SHP77 (cell line): ENCODE measurements around the gene PPIP5K2.
"Not testable (repeated sequence)": the region's sequence is repeated elsewhere in the genome, so short reads cannot be mapped to it uniquely, and the experiment has no call there.

Experiments used
- DNase-seq, 2 experiments: peaks; one replicate each; lab custom pipeline; 2025; lab: John Stamatoyannopoulos, UW

Gene PPIP5K2

DNA sequence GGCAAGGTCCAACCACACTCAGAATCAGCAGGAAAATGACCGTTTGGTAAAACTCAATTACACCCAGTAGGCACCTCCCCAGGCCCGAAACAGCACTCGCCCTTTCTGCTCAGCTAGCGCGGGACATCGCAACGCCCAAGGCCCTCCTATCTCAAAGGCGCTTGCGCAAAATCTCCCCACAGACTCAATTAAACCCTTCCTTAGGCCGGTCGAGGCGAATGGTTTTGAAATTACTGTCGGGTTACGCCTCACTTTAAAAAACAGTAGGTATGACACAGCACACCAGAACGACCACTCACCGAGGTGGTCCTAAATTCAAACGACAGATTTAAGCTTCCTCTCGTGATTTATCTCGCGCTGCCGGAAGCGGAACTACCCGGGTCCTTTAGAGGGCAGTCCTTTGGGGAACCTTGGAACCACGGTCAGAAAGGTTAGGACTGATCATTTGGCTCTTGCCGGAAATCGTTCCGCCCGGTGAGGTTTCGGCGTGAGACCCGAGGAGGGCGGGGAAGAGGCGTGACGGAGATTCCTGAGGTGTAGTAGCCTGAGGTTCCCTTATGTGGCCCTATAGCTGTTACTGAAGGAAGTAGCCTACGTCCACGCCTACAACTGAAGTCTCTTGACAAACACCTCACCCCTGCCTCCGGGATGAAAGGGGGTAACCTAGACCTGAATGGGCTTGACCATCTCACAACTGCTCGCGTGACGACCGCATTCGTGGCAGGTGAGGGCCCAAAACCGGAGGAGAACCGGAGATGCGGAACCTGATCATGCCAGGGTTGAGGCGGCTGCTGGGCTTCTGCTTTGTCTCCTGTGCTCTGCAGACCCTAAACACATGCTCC lies at the start of gene PPIP5K2, which contains the start of gene GIN1:
Gene PPIP5K2, plus strand, starts transcription at position 537 of the 842 bp plus-strand sequence. CDS start 9,289 bp downstream, outside the sequence.
Gene GIN1, minus strand, starts transcription at position 374 of the 842 bp plus-strand sequence. CDS start 11,431 bp downstream, outside the sequence.
- peak; percentile 96 to 97 for DNase-seq

DNA sequence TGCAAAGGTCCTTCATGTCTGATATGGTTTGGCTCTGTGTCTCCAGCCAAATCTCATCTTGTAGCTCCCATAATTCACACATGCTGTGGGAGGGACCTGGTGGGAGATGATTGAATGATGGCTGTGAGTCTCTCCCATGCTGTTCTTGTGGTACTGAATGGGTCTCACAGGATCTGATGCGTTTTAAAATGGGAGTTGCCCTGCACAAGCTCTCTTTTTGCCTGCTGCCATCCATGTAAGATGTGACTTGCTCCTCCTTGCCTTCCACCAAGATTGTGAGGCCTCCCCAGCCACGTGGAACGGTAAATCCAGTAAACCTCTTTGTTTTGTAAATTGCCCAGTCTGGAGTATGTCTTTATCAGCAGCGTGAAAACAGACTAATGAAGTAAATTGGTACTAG lies 46.6 kb upstream of the PPIP5K2 start:
- not testable (repeated sequence) for DNase-seq

DNA sequence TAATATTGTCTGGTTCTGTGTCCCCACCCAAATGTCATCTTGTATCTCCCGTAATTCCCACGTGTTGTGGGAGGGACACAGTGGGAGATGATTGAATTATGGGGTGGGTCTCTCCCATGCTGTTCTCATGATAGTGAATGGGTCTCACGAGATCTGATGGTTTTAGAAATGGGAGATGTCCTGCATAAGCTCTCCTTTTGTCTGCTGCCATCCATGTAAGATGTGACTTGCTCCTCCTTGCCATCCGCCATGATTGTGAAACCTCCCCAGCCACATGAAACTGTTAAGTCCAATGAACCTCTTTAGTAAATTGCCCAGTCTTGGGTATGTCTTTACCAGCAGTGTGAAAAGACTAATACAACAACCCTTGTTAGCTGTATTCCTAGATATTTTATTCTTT lies 44.7 kb upstream of the PPIP5K2 start:
- DNase-seq: no peak

DNA sequence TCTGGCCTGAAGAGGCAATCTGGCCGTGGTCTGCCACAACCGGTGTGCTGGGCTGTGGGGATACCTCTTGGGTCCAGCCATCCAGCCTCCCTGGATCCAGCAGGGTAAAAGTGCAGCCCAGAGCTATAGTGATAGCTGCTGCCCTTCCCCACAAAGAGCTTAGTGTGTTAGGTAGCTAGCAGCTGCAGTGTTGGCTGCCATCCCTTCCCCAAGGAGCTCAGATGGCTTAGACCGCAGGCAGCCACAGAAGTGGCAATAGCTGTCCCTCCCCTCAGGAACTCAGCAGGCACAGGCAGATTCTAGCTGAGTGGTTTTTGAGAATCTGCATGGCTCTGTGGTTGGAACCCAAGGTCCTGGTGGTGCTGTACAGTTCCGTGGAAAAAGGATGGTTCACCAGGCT lies 40.3 kb upstream of the PPIP5K2 start:
- DNase-seq: no peak

DNA sequence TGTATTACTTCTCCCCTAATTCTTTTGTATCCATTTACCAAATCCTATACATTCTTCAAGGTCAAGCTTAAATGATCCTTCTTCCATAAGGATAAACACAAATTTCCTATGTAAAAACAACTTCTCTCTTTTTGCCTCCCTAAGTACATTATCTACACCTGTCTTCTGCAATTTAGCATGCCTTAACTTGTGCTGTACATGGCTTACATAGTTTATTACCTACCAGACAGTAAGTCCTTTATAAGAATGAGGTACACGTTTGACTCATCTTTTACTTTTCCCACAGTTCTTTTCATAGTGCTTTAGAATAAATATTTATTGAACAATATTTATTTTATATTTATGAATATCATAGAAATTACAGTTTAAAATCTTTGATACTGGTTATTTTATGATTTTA lies 33.6 kb upstream of the PPIP5K2 start:
- no peak for DNase-seq

DNA sequence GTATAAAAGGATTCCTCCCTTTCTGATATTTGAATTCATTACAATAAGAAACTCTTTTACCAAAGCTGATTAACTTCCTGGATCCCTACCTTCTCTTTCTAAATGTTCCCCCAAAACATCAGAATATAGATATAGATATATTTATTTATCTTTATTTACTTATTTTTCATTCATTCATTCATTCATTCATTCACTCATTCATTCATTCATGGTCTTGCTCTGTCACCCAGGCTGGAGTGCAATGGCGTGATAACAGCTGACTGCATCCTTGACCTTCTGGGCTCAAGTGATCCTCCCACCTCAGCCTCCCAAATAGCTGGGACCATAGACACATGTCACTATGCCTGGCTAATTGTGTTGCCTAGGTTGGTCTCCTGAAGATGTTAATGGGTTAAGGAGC lies 30.8 kb upstream of the PPIP5K2 start:
- no peak for DNase-seq

DNA sequence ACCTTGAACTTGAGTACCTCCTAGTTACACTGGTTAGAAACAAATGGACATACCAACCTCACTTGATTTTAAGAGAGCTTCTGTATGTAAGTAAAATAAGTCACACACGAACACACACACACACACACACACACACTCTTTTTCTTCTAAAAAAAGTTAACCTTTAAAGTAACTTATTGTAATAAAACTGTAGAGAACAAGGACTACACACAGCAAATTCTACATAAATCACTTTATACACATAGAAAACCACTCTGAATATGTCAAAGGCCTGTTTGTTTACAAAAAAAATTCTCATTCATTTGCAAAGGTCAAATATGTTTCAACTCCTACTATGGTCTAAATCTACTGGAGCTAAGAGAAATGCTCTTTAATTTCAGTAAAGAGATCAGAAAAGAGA lies 29.3 kb upstream of the PPIP5K2 start:
- no peak for DNase-seq

DNA sequence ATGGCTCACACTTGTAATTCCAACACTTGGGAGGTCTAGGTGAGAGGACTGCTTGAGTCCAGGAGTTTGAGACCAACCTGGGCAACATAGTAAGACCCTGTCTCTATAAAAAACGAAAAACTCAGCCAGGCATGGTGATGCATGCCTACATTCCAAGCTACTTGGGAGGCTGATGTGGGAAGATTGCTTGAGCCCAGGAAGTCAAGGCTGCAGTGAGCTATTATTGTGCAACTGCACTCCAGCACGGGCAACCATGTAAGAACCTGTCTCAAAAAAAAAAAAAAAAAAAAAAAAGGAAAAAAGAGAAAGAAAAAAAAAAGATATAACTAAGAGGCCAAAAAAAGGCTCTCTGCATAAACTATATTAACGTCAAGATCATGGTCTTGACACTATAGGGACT lies 27.4 kb upstream of the PPIP5K2 start:
- DNase-seq: no peak

DNA sequence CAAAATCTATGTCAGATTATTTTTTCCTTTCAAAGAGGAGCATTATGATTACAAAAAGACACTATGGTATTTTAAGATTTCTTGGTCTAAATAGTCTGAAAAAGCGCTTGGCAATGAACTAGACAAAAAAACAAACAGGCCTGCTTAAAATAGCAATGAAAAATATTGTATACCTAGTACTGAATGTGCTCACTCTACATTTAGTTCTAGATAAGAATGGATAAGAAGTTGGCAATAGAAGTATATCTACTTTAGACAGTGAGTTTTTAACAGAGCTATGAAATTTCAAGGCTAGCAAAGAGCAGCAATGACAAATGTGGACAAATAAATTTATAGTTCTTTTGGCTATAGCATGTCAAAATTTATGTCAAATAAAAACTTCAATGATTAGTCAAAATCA lies 26.4 kb upstream of the PPIP5K2 start:
- no peak for DNase-seq

DNA sequence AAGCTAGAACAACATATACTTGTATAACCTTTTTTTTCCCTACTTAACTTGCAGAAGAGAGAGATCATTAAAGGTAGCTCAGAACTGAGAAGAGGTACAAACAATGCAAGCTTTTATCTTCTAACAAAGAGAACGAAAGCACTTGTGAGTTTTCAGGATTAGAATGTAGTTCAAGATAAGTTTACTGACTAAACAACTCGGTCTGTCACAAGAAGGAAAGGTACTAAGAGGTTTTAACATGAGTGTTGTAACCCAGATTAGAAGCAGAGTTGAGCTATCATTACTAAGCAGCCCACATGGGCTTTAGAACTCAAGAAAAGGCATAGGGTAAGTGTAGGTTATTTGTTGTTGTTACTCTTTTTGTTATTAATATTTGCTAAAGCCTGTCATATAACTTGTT lies 25.4 kb upstream of the PPIP5K2 start:
- no peak for DNase-seq

DNA sequence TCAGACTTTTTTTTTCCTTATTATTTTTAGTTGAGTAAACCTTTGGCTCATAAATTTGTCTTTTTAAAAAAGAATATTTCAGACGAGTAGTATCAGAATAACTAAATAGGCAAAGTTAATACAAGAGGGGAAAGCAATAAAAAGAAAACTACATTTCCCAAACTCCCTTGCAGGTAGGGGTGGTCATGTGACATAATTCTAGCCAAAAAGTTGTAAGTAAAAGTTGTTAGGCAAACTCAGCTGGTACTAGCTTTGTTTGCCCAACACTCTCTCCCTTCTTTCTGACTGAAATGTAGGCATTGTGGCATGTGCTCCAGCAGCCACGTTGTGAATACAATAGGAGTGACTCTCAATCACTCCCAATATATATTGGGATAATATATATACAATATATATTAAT lies 21.1 kb upstream of the PPIP5K2 start:
- no peak for DNase-seq

DNA sequence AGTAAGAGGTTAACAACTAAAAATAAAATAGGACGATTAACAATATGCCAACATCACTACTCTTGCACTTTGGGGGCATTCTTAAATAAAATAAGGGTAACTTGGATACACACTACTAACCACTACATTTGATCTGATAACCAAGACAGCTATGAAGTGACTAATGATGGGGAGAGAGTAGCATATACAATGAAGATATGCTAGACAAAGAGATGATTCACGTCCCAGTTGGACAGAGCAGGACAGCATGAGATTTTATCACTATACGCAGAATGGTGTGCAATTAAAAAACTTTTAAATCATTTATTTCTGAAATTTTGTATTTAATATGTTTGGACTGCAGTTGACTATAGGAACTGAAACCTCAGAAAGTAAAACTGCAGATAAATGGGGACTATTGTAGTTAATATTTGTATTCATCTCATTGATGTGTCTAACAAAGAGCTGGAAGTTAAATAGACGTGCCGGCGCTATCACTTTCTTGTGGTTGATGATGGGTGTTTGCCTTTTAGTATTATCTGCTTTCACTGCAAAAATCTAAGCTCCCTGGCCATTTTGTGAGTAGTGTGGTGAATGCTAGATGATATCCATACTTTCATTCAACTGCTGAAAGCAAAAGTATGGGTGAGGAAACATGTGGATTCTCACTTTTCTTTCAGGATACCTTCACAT lies 18.9 kb upstream of the PPIP5K2 start:
- no peak for DNase-seq

DNA sequence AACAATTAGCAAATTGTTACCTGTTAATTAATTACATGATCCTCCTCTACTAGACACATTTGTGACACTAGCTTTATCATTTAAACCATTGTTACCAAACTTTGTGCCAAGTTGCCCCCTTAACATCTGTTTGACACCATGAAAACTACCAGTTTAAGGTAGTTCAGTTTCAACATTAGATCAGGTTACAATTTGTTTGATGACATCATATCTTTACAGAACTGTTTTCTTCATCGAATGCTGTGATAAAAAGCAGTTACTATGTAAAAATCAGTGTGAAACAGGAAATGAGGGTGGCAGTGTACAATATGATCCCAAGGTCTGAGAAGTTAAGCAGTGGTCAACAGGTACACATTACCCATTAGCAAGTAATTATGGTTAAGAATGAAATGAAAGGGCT lies 17.9 kb upstream of the PPIP5K2 start:
- DNase-seq: no peak

DNA sequence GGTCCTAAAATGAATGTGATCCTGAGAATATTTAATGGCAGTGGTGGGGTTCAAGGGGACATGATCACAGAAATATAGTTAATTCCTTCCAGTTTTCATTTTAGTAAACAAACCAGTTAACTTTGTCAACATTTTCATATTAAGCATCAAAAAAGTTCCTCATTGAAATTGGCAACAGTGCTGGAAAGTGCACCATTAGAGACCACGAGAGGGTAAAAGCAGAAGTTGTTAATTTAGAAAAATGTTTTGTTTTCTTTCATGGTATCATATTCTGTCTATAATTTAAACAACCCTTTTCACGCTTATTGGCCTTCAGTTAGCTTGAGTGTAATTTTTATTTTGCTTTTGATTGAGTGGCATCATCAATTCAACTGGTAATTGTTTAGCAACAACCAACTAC lies 12.0 kb upstream of the PPIP5K2 start:
- no peak for DNase-seq

DNA sequence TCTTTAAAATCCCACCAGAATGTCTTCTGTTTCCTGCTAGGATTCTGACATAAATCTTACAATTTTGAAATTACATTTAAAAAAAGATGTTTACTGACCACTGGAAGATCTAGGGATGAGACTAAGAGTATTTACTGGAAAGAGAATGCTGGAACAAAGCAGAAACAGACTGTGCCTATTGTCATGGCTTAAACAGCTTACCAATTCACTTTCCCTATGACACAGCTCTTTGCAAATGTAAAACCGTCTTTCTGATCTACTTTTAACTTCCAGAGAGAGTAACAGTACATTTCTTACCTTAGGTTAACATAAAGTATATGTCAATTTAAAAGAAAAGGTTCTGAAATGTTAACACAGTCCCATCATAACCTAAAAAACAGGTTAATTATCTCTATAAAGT lies 10.8 kb upstream of the PPIP5K2 start:
- no peak for DNase-seq

DNA sequence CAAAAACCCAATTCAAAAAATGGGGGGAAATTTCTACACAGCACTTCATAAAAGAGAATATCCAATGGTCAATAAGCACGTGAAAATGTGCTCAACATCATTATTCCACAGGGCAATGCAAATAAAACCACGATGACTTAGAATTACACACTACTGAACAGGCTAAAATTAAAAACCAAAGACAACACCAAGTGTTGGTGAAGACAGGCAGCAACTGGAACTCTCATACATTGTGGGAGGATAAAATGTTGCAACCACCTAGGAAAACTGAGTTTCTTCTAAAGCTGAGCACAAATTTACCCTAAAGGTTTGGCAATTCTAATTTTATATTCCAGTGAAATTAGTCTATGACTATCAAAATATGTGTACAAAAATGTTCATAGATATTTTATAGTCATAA lies 9.7 kb upstream of the PPIP5K2 start:
- DNase-seq: no peak

DNA sequence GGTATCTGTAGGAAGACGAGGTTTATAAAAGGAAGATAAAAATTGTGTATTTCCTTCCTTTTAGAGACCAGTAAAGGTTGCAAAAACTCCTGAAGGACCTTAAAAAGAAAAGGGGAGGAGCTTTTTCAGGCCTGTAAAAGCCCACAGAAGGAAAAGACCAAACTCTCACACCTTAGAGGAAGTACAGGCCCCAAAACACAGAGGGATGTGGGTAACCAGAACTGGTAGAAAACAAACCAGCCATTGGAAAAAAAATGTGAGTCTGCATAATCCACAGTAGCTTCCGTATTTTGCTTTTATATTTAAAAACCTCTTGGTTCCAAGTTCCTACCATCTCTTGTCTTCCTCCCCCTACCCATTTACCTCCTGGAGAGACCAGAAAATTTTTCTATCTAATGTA lies 8.6 kb upstream of the PPIP5K2 start:
- no peak for DNase-seq

DNA sequence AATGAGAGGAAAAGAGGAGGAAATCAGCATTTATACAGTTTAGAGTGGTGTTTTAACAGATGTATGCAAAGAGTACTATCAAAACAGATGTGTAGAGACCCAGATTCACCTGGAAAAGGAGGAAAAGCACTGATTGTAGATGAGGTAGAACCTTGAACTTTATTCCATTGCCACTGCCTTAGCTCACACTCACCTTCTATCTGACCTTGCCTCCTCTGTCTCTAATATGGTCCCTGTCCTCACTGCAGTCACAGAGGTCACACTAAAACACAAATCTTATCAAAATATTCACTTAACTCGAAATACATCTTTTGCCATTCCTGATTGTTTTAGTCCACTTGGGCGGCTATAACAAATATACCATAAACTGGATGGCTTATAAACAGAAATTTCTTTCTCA lies 7.2 kb upstream of the PPIP5K2 start:
- DNase-seq: no peak

DNA sequence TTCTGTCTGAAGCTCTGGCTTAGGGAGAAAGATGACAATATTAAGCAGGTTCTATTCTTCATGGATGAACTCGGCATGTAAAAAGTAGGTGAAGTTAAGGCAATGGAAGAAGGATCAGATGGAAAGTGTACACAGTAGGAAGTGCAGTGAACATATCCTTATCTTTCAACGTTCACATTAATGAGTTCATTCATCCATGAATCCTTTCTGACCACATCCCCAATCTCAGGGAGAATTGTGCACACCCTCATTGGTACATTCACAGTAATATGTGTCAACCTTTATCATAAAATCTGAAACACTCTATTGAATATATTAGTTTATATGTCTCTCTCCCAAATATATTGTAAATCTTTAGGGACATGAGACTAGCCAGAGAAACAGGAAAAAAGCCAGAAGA lies 5.7 kb upstream of the PPIP5K2 start:
- no peak for DNase-seq

DNA sequence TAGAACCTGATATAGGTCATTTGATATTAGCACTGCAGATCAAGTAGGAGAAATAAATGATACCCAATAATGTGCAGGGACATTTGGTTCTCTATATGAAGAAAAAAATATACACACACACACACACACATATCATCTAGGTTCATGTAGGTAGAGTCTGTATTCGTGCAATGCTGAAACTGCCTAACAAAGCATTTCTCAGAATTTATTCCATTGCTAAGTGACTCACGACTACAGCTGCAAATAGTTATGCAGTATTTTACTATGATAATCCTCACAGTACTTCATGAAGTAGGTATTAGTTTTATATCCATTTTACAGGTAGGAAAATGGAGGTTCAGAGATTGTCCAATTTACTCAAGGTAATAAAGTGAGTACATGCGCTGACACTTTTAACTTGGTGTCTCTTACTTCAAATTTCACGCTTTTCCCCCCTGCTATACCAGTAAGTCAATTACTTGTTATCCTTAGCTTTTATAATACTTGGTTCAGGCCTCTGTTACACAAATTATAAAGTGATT lies 2.6 kb upstream of the PPIP5K2 start:
- DNase-seq: no peak

DNA sequence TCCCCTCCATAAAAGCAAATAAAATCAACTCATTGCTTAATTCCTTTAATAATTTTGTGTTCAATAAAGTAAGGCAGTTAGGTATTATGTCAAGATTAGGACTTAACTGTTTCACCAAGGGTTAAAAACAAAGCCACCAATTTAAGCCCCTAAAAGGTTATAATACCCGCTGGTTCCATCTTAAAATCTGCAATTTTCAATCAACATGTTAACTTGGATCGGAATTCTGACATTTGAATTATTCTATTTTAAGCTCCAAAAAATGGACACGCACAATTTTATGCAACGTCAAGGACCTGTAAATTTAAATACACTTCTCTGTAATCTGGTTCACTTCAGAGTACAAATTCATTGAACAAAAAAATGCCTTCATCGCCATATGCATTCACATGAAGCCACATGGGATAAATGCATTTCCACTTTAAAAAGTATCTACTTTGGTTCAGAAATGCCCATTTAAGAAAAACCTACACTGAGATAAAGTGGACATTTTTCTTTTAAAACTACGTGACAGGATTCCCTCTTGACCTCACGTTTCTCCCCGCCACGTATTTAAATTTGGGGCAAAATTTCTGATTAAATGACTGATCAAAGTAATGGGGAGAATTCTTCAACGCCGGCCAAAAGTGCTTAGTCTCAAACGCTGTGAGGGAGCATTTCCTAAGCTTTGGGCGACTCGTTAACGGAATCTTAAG lies 884 bp upstream of the PPIP5K2 start:
- no peak for DNase-seq

DNA sequence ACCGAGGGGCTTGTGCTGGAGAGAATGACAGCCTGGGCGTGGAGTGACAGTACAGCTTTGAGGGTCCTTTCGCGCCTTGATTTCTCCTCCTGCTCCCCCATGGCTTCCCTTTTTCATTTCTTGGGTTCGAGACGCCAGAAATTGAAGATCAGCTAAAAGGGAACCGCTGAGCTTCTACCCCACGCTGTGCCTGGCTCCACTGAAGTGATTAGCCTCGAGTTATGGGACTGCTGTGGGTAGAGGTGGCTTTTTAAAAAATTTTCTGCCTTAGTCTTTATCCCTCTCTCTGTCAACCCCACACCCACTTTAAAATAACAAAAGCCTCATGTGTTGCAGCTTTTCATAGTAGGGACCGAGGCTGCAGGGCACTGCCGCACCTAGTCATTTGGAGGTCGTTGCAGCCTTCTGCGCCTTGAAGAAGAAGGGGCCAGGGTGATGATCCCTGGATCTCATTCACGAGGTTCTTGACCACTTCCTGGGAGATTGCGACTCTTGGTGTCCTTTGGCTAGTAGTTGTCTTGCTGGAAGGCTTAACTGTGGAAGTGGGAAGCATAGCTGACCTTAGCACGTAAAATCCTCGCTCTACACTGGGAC lies 603 bp downstream of the PPIP5K2 start:
- no peak for DNase-seq
